Upper lobe of left lung (tissue), 4 donors: Measurements from ENCODE around the gene FBXL17.

Experiments
- EP300 ChIP-seq, 4 donors: sonication (generic); formaldehyde crosslinking; IDR thresholded peaks; one replicate each; pipeline ENCODE4 v1.5.1; 2017; ENCODE audit warnings: antibody characterized with exemption in 4 of 4, control low read depth in 2 of 4
- POLR2A ChIP-seq, 4 donors: fragments of 450-650 bp; IDR thresholded peaks; one replicate each; pipeline ENCODE4 v1.5.1; 2016 to 2017; ENCODE audit warnings: antibody characterized with exemption in 4 of 4, mild to moderate bottlenecking in 2 of 4
- POLR2AphosphoS5 ChIP-seq, 2 donors: sonication (generic); formaldehyde crosslinking; IDR thresholded peaks; one replicate each; pipeline ENCODE4 v1.5.1; 2017; ENCODE audit warnings: antibody characterized with exemption in 2 of 2
- TF ChIP-seq, protein P1 (sequence below), 6 experiments: fragments of 450-650 bp in 4 of 6; fragments of 200-600 bp in 2 of 6; sonication (generic) in 2 of 6; IDR thresholded peaks; one replicate each; pipeline ENCODE4 v1.5.1; 2016 to 2019; ENCODE audit warnings: antibody characterized with exemption in 6 of 6

DNA sequence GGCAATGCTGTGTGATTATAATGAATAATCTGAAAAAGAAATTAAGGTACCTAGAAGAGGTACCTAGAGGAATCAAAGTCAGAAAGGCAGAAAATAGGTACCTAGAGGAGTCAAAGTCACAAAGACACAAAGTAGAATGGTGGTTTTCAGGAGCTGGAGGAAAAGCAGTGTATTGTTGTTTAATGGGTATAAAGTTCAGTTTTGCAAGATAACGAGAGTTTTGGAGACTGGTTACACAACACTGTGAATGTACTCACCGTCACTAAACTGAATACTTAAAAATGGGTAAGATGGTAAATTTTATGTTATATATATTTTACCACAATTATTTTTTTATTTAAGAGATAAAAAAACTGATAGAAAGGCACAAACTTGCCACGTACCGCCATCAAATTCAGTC lies 57.0 kb downstream of the FBXL17 start:
- TF ChIP-seq POLR2AphosphoS5 (IDR thresholded peaks at IDR 0.05) (no peak), POLR2A (IDR thresholded peaks at IDR 0.05) (no peak), EP300 (IDR thresholded peaks at IDR 0.05) (no peak)
- TF ChIP-seq, protein P1, sequence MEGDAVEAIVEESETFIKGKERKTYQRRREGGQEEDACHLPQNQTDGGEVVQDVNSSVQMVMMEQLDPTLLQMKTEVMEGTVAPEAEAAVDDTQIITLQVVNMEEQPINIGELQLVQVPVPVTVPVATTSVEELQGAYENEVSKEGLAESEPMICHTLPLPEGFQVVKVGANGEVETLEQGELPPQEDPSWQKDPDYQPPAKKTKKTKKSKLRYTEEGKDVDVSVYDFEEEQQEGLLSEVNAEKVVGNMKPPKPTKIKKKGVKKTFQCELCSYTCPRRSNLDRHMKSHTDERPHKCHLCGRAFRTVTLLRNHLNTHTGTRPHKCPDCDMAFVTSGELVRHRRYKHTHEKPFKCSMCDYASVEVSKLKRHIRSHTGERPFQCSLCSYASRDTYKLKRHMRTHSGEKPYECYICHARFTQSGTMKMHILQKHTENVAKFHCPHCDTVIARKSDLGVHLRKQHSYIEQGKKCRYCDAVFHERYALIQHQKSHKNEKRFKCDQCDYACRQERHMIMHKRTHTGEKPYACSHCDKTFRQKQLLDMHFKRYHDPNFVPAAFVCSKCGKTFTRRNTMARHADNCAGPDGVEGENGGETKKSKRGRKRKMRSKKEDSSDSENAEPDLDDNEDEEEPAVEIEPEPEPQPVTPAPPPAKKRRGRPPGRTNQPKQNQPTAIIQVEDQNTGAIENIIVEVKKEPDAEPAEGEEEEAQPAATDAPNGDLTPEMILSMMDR (IDR thresholded peaks at IDR 0.05): no peak
